ENCODE measurements around the gene SRGAP3. TPM values are rescaled to one million over a fixed set of nuclear protein-coding genes. Genes with fewer than 3 reads are reported as not detected.

Gene SRGAP3
- total and polyA plus RNA-seq, 8 donors, result 5.1 to 28.9 (median 22.4) TPM

- Histone ChIP-seq H3K27ac (no peak overlapping the region), H3K4me3 (no peak overlapping the region), H3K9me3 (no peaks in the 10 kb centered on the region), H3K36me3 (no peaks in the 10 kb centered on the region), H3K4me1 (peaks cover 3 to 10% of the 10 kb centered on the region in 2 donors), H3K27me3 (peaks cover 6 to 19% of the 10 kb centered on the region in 2 donors)
- no peak for DNase-seq
- ATAC-seq, result no peak
- no peak for TF ChIP-seq CTCF (IDR thresholded peaks at IDR 0.05)
- intact Hi-C loops (cut with DNase I), result no loop called here
These were observed 113.9 kb downstream of the SRGAP3 start for GRCh38 chr3:9135526-9135925.

- H3K4me1 ChIP-seq, result peaks cover 3 to 10% of the 10 kb centered on the region in 2 donors
- no peak overlapping the region for H3K27ac ChIP-seq
- no peak overlapping the region for H3K4me3 ChIP-seq
- no peak for ATAC-seq
- peaks cover 6 to 19% of the 10 kb centered on the region in 2 donors for H3K27me3 ChIP-seq
- no peaks in the 10 kb centered on the region for H3K9me3 ChIP-seq
- no peak for TF ChIP-seq CTCF (IDR thresholded peaks at IDR 0.05)
- intact Hi-C loops (cut with DNase I), result no loop called here
- H3K36me3 ChIP-seq, result no peaks in the 10 kb centered on the region
- DNase-seq, result no peak
These were observed 115.8 kb downstream of the SRGAP3 start for GRCh38 chr3:9133656-9134055.

- Histone ChIP-seq H3K27me3 (peaks cover 0 to 4% of the 10 kb centered on the region in 2 donors), H3K9me3 (no peaks in the 10 kb centered on the region), H3K36me3 (no peaks in the 10 kb centered on the region), H3K27ac (no peak overlapping the region), H3K4me1 (no peaks in the 10 kb centered on the region), H3K4me3 (no peak overlapping the region)
- ATAC-seq (no peak), DNase-seq (no peak)
- intact Hi-C loops (cut with DNase I), result no loop called here
- no peak for TF ChIP-seq CTCF (IDR thresholded peaks at IDR 0.05)
These were observed 118.8 kb downstream of the SRGAP3 start for GRCh38 chr3:9130345-9131305.

- no peak for ATAC-seq
- Histone ChIP-seq H3K4me1 (no peaks in the 10 kb centered on the region), H3K27me3 (no peaks in the 10 kb centered on the region), H3K36me3 (no peaks in the 10 kb centered on the region), H3K4me3 (no peak overlapping the region), H3K9me3 (no peaks in the 10 kb centered on the region), H3K27ac (no peak overlapping the region)
- intact Hi-C loops (cut with DNase I), result no loop called here
- no peak for TF ChIP-seq CTCF (IDR thresholded peaks at IDR 0.05)
- DNase-seq, result no peak
These were observed 120.1 kb downstream of the SRGAP3 start for GRCh38 chr3:9129365-9129764.

GRCh38 chr3:9125278-9125951 lies 124.0 kb downstream of the SRGAP3 start:
- Histone ChIP-seq H3K27ac (no peak overlapping the region), H3K4me3 (no peak overlapping the region), H3K36me3 (no peaks in the 10 kb centered on the region), H3K27me3 (no peaks in the 10 kb centered on the region), H3K4me1 (no peaks in the 10 kb centered on the region), H3K9me3 (no peaks in the 10 kb centered on the region)
- DNase-seq, result no peak
- no peak for TF ChIP-seq CTCF (IDR thresholded peaks at IDR 0.05)
- intact Hi-C loops (cut with DNase I), result no loop called here
- ATAC-seq, result no peak
